Measurements from ENCODE around the gene TMEM89.

DNA sequence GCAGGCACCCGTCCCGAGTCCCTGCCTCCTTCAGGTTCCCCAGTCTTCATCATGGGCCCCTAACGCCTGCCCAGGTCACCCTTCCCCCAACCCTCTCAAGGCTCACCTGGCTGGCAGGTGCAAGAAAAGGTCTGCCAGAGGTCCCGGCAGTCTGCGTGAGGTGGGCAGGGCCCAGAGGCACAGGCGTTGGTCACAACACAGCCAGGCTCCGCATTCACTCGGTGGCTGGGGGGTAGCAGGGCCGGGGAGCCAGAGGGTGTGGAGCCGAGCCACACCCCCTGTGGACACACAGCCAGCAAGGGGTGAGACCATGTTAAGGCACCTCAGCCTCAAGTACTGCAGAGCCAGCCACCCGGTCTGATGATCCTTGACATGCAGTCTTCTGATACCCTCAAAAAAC lies 30.2 kb upstream of the TMEM89 start:
- no peak for TF ChIP-seq CTCF (IDR thresholded peaks at IDR 0.05; ENCODE audit: insufficient read depth, low read length, poor library complexity, severe bottlenecking)
- no peak for TF ChIP-seq EZH2phosphoT487 (conservative IDR thresholded peaks at IDR 0.05; ENCODE audit: low read length)
